GM12864 (cell line): Measurements from ENCODE around the gene PEX26.
"Not testable (repeated sequence)": the region's sequence is repeated elsewhere in the genome, so short reads cannot be mapped to it uniquely, and the experiment has no call there.

Source experiments
- DNase-seq: peaks from one replicate; pipeline ENCODE4 v3.0.0-alpha.2; 2011; ENCODE audit warnings: low read depth
- H3K4me3 ChIP-seq: 2 replicates; pipeline ENCODE4 v1.5.1; 2011; ENCODE audit warnings: mild to moderate bottlenecking, low read depth, low read length, control low read depth
- CTCF ChIP-seq: IDR thresholded peaks from 2 replicates; pipeline ENCODE4 v1.5.1; 2011; ENCODE audit warnings: low read depth, mild to moderate bottlenecking, moderate library complexity, low read length, control low read depth, inconsistent platforms; ENCODE audit errors: missing control alignments

The PEX26 gene

GRCh38 chr22:18034076-18034475 is 43.7 kb upstream of the PEX26 start:
- no peak for DNase-seq
- no peak for TF ChIP-seq CTCF
- H3K4me3 ChIP-seq = no peak overlapping the region

- H3K4me3 ChIP-seq = no peak overlapping the region
- TF ChIP-seq CTCF = no peak
- DNase-seq = no peak
Observed at GRCh38 chr22:18035751-18036150, 42.0 kb upstream of the PEX26 start.

- not testable (repeated sequence) for H3K4me3 ChIP-seq, DNase-seq
Observed at GRCh38 chr22:18040898-18041297, 36.9 kb upstream of the PEX26 start.

GRCh38 chr22:18042685-18043084 is 35.1 kb upstream of the PEX26 start:
- no peak for DNase-seq
- no peak for TF ChIP-seq CTCF
- no peak overlapping the region for H3K4me3 ChIP-seq

- no peak for DNase-seq
- no peak for TF ChIP-seq CTCF
- no peak overlapping the region for H3K4me3 ChIP-seq
Observed at GRCh38 chr22:18044548-18045271, 33.1 kb upstream of the PEX26 start.

- TF ChIP-seq CTCF = no peak
- no peak for DNase-seq
- H3K4me3 ChIP-seq = no peak overlapping the region
Observed at GRCh38 chr22:18045794-18046193, 32.0 kb upstream of the PEX26 start.

GRCh38 chr22:18048041-18048440 is 29.7 kb upstream of the PEX26 start:
- no peak for TF ChIP-seq CTCF
- no peak for DNase-seq
- H3K4me3 ChIP-seq = no peak overlapping the region
